K562 (cell line): ENCODE measurements around the gene CCDC144A. TPM values are rescaled to one million over a fixed set of nuclear protein-coding genes. Genes with fewer than 3 reads are reported as not detected.
"Not testable (repeated sequence)": the region's sequence is repeated elsewhere in the genome, so short reads cannot be mapped to it uniquely, and the experiment has no call there.

Experiments
- ATAC-seq: fragments of 200-7000 bp; cut with Tn5 transposase; 3 replicates; pipeline ENCODE4 v1.9.1; 2020; ENCODE audit warnings: moderate library complexity
- BruUV-seq: library from RNA; stranded (reverse); fragments of 400-500 nt; replicated peaks from 2 replicates; lab custom pipeline; 2021; lab: Mats Ljungman, UMichigan
- CTCF ChIA-PET: fragments of 300-600 bp; formaldehyde crosslinking; extraction: SDS; loops from one replicate; lab custom pipeline; 2021; ENCODE audit warnings: low intra/inter-chr PET ratio; lab: Yijun Ruan, JAX
- POLR2A ChIA-PET: fragments of 300-600, 350-650 bp; sonication (Branson Sonifier 250); formaldehyde crosslinking; extraction: SDS; loops from one replicate; lab custom pipeline; 2021; ENCODE audit warnings: antibody characterized with exemption, inconsistent platforms; lab: Yijun Ruan, JAX
- DNase-seq, 4 experiments: peaks; one replicate each; pipeline versions ENCODE4 v3.0.0 to v3.0.0-alpha.2; 2011 to 2018; ENCODE audit warnings: low spot score in 3 of 4, mixed read lengths in 3 of 4; ENCODE audit errors: extremely low read depth in 1 of 4
- FAIRE-seq: peaks from 2 replicates; lab custom pipeline; 2011; peaks lifted over from hg19 to GRCh38; lab: Jason Lieb, UNC
- H2AFZ ChIP-seq: 2 replicates; pipeline ENCODE4 v1.6.0; 2011; ENCODE audit warnings: low read depth, low read length, control low read depth, inconsistent platforms
- H3K27ac ChIP-seq: fragments of 200-600 bp; 3 replicates; pipeline ENCODE4 v1.8.0; 2011; ENCODE audit warnings: low read depth, mild to moderate bottlenecking, control low read depth, inconsistent platforms, low read length, moderate library complexity, mixed read lengths; ENCODE audit errors: extremely low read depth
- H3K27me3 ChIP-seq, 2 experiments: fragments of 300-600 bp in 1 of 2; 2 replicates in 1 of 2; 3 replicates in 1 of 2; pipeline versions ENCODE4 v1.6.0 to v1.8.0; 2011; ENCODE audit warnings: inconsistent platforms in 2 of 2, low read length in 2 of 2, mild to moderate bottlenecking in 1 of 2, mixed read lengths in 1 of 2, moderate library complexity in 1 of 2; ENCODE audit not compliant: control insufficient read depth in 2 of 2, insufficient read depth in 2 of 2
- H3K36me3 ChIP-seq: fragments of 300-600 bp; 3 replicates; pipeline ENCODE4 v1.8.0; 2011; ENCODE audit warnings: mild to moderate bottlenecking, low read length, inconsistent platforms; ENCODE audit not compliant: control insufficient read depth, insufficient read depth
- H3K4me1 ChIP-seq, 2 experiments: fragments of 200-600 bp in 1 of 2; replicated peaks in 1 of 2; 2 replicates in 1 of 2; 3 replicates in 1 of 2; pipeline versions ENCODE4 v1.5.1 to v1.8.0; 2011; ENCODE audit warnings: inconsistent platforms in 2 of 2, low read length in 2 of 2, mild to moderate bottlenecking in 1 of 2, mixed read lengths in 1 of 2, moderate library complexity in 1 of 2; ENCODE audit not compliant: control insufficient read depth in 2 of 2, insufficient read depth in 2 of 2
- H3K4me2 ChIP-seq: 2 replicates; pipeline ENCODE4 v1.6.1; 2011; ENCODE audit warnings: low read length, control low read depth, inconsistent platforms, mixed read lengths; ENCODE audit not compliant: insufficient read depth
- H3K4me3 ChIP-seq: fragments of 200-600 bp; sonication (generic), shearing (Covaris generic); 2 replicates; pipeline ENCODE4 v1.5.1; 2016; ENCODE audit warnings: control low read depth, inconsistent platforms
- H3K79me2 ChIP-seq: fragments of 200-600 bp; 3 replicates; pipeline ENCODE4 v1.8.0; 2011; ENCODE audit warnings: low read length, inconsistent platforms; ENCODE audit not compliant: control insufficient read depth, insufficient read depth
- H3K9ac ChIP-seq, 2 experiments: 2 replicates each; pipeline versions ENCODE4 v1.6.0 to v1.6.1; 2011; ENCODE audit warnings: low read depth in 2 of 2, low read length in 2 of 2, control low read depth in 1 of 2, inconsistent platforms in 1 of 2, mild to moderate bottlenecking in 1 of 2, mixed read lengths in 1 of 2; ENCODE audit not compliant: insufficient read depth in 1 of 2
- H3K9me1 ChIP-seq: one replicate; pipeline ENCODE4 v1.6.0; 2011; ENCODE audit warnings: inconsistent platforms, mild to moderate bottlenecking, low read length, moderate library complexity; ENCODE audit not compliant: control insufficient read depth, insufficient read depth
- H3K9me3 ChIP-seq: replicated peaks from 2 replicates; pipeline ENCODE4 v1.5.1; 2011; ENCODE audit warnings: low read depth, low read length, inconsistent platforms; ENCODE audit not compliant: control insufficient read depth, insufficient read depth
- H4K20me1 ChIP-seq: replicated peaks from 2 replicates; pipeline ENCODE4 v1.6.1; 2011; ENCODE audit warnings: low read length, inconsistent platforms, mixed read lengths; ENCODE audit not compliant: control insufficient read depth, insufficient read depth
- TSC22D4 ChIP-seq: fragments of 450-650 bp; IDR thresholded peaks from 2 replicates; pipeline ENCODE4 v1.6.1; 2016; ENCODE audit warnings: missing genetic modification characterization, missing biosample characterization, control low read depth
- WGBS: fragments of 100-300 bp; shearing (Covaris generic); methylation state at CpG from one replicate; pipeline ENCODE4 v1.1.6; 2016; ENCODE audit warnings: low coverage, mixed read lengths; ENCODE audit not compliant: insufficient coverage; ENCODE audit errors: missing lambda C conversion rate; 5-methylcytosine and 5-hydroxymethylcytosine counted together
- in situ Hi-C: fragments of 300-500 bp; cut with MboI; formaldehyde crosslinking; loops from 4 replicates; pipeline ENCODE4 v1.15.0; 2018; ENCODE audit warnings: inconsistent platforms, mixed read lengths
- intact Hi-C: fragments of 100-400 bp; cut with micrococcal nuclease; formaldehyde crosslinking; loops from 2 replicates; pipeline ENCODE4 v1.14.2; 2022
- polyA plus RNA-seq, 8 experiments: library from polyadenylated mRNA; depleted of rRNA in 4 of 8; stranded (reverse) in 5 of 8; unstranded in 3 of 8; fragments of >200 nt; fragmentation: Nextera tagmentation in 2 of 8; fragmentation: Illumina TruSeq in 1 of 8; extraction: Ambion mirVana in 2 of 8; extraction: Trizol in 1 of 8; gene quantifications; 2 replicates each; pipeline versions ENCODE4 v1.2.1 to v1.2.3, GENCODE V29; 2011 to 2014; ENCODE audit warnings: inconsistent platforms in 1 of 8, missing spikeins in 1 of 8
- total RNA-seq, 7 experiments: library from RNA; depleted of rRNA in 6 of 7; stranded (reverse); fragments of >200 nt in 6 of 7; fragmentation: Illumina TruSeq in 2 of 7; extraction: Trizol in 2 of 7; gene quantifications; 2 replicates each; pipeline versions ENCODE4 v1.2.1 to v1.2.3, GENCODE V29; 2011 to 2021; ENCODE audit warnings: low replicate concordance in 1 of 7
- TF ChIP-seq, protein P1 (sequence below): fragments of 450-650 bp; formaldehyde crosslinking; conservative IDR thresholded peaks from 2 replicates; pipeline ENCODE4 v1.4.0; 2022; ENCODE audit warnings: mild to moderate bottlenecking, missing genetic modification characterization

CCDC144A gene
- total and polyA plus RNA-seq, 9 of the 15 experiments (the other 6 are each of a cell fraction or from before 2014, with no cell fraction given), result 0.03 to 0.76 (median 0.36) TPM

DNA sequence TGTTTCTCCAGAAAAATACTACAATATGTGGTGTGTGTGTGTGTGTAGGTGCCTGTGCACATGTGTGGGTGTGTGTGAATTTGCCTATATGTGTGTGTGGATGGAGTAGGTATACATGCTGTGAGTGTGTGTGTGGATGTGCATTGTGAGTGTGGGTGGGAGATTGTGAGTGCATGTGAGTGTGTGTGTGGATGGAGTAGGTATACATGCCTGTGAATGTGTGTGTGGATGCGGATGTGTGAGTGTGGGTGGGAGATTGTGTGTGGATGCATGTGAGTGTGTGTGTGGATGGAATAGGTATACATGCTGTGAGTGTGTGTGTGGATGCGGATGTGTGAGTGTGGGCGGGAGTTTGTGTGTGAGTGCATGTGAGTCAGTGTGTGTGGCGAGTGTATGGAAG is 116.6 kb downstream of the CCDC144A start:
- H3K79me2 ChIP-seq, CTCF ChIA-PET, H4K20me1 ChIP-seq, FAIRE-seq, ATAC-seq, H3K4me1 ChIP-seq, H3K4me3 ChIP-seq, H3K36me3 ChIP-seq, BruUV-seq, H3K9me1 ChIP-seq, H3K27ac ChIP-seq, H3K9ac ChIP-seq, in situ Hi-C loops, intact Hi-C loops, DNase-seq, POLR2A ChIA-PET, H3K4me2 ChIP-seq, H3K9me3 ChIP-seq, H2AFZ ChIP-seq, H3K27me3 ChIP-seq: not testable (repeated sequence)
- TF ChIP-seq, protein P1, sequence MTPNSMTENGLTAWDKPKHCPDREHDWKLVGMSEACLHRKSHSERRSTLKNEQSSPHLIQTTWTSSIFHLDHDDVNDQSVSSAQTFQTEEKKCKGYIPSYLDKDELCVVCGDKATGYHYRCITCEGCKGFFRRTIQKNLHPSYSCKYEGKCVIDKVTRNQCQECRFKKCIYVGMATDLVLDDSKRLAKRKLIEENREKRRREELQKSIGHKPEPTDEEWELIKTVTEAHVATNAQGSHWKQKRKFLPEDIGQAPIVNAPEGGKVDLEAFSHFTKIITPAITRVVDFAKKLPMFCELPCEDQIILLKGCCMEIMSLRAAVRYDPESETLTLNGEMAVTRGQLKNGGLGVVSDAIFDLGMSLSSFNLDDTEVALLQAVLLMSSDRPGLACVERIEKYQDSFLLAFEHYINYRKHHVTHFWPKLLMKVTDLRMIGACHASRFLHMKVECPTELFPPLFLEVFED, result 0 out of 2 replicates have a peak, but pooled peaks have one; percentile 26
- peak; percentile 46; the same call in 1 of the 2 replicates for TF ChIP-seq TSC22D4 (tag)
- WGBS, result 2% methylated on average over 4 of the region's 4 CpGs

DNA sequence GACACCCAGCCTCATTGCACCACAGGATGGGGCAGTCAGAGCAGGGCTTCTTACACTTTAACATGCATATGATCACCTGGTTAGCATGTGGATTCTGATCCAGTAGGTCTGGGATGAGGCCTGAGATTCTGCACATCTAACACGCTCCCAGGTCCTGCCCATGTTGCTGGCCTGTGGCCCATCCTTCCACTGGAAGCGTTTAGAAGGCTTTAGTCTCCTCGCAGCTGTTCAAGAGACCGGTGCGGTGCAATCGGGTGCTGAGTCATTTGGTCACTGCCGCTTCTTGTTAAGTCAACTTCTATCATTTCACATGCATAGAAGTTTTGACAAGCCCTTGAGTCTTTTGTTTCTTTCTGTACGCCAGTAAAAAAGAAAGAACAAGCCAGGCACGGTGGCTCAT is 117.6 kb downstream of the CCDC144A start:
- intact Hi-C loops, H3K36me3 ChIP-seq, H3K27ac ChIP-seq, H2AFZ ChIP-seq, H3K9me1 ChIP-seq, CTCF ChIA-PET, in situ Hi-C loops, H3K9me3 ChIP-seq, H3K4me2 ChIP-seq, FAIRE-seq, H3K4me3 ChIP-seq, H4K20me1 ChIP-seq, H3K9ac ChIP-seq, BruUV-seq, POLR2A ChIA-PET, DNase-seq, H3K27me3 ChIP-seq, H3K4me1 ChIP-seq, H3K79me2 ChIP-seq: not testable (repeated sequence)
- peak; percentile 61 for ATAC-seq
- 0% methylated on average over 6 of the region's 9 CpGs for WGBS

DNA sequence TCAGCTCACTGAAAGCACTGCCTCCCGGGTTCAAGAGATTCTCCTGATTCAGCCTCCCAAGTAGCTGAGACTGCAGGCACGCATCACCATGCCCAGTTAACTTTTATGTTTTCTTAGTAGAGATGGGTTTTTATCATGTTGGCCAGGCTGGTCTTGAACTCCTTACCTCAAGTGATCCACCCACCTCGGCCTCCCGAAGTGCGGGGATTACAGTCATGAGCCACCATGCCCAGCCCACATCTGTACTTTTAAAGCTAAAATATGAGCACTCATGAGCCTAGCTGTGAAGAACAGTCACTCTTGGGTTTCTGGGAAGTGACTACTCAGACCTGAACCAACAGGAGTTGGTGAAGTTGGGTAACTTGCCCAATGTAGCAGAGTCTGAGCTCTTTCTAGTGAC is 120.2 kb downstream of the CCDC144A start:
- DNase-seq, H4K20me1 ChIP-seq, H3K4me2 ChIP-seq, CTCF ChIA-PET, H3K27ac ChIP-seq, intact Hi-C loops, H3K9me3 ChIP-seq, BruUV-seq, H3K9me1 ChIP-seq, FAIRE-seq, H2AFZ ChIP-seq, H3K9ac ChIP-seq, H3K4me3 ChIP-seq, POLR2A ChIA-PET, H3K4me1 ChIP-seq, ATAC-seq, H3K27me3 ChIP-seq, H3K79me2 ChIP-seq, H3K36me3 ChIP-seq: not testable (repeated sequence)
- in situ Hi-C loops, result loop anchor here (5.0 to 10.0 kb wide), 2 partner anchors 1635 to 1692 kb away; no protein-coding TSS in a partner anchor
- WGBS, result 0% methylated on average over 5 of the region's 5 CpGs
